ENCODE results near the gene TMEM239.

GRCh38 chr20:2807019-2807418, 9.1 kb upstream of the TMEM239 start:
- TF ChIP-seq EZH2 (IDR thresholded peaks at IDR 0.05) (no peak), FOXP2 (optimal IDR thresholded peaks at IDR 0.05; ENCODE audit: control extremely low read depth, extremely low read length, insufficient read depth) (no peak)
